K562 (cell line): ENCODE results near the gene ZFP62.

Experiments used
- ELF1 ChIP-seq: fragments of 200-800 bp; sonication (Bioruptor generic); IDR thresholded peaks from 2 replicates; pipeline ENCODE4 v1.6.1; 2016; ENCODE audit warnings: missing genetic modification characterization, missing compliant biosample characterization
- FOSL1 ChIP-seq: fragments of 200-800 bp; sonication (Bioruptor generic); conservative IDR thresholded peaks from 2 replicates; pipeline ENCODE4 v1.6.1; 2016; ENCODE audit warnings: missing genetic modification characterization, missing compliant biosample characterization
- FOXM1 ChIP-seq, 2 experiments: fragments of 450-650 bp in 1 of 2; sonication (generic) in 1 of 2; formaldehyde crosslinking in 1 of 2; IDR thresholded peaks; 2 replicates each; pipeline versions ENCODE4 v1.6.1 to v1.9.0; 2017 to 2022; ENCODE audit warnings: low read depth in 2 of 2, mild to moderate bottlenecking in 2 of 2, missing genetic modification reagents in 1 of 2, moderate library complexity in 1 of 2
- HDGF ChIP-seq: fragments of 450-650 bp; IDR thresholded peaks from 2 replicates; pipeline ENCODE4 v1.6.1; 2016
- KDM1A ChIP-seq, 2 experiments: fragments of 450-650 bp; IDR thresholded peaks; 2 replicates each; pipeline ENCODE4 v1.6.1; 2016; ENCODE audit warnings: mild to moderate bottlenecking in 2 of 2
- NR2C2 ChIP-seq, 2 experiments: fragments of 200-800 bp in 1 of 2; sonication (Bioruptor generic) in 1 of 2; sonication (generic) in 1 of 2; formaldehyde crosslinking in 1 of 2; IDR thresholded peaks; 2 replicates each; pipeline versions ENCODE4 v1.6.1 to v1.8.0; 2016 to 2022; ENCODE audit warnings: mild to moderate bottlenecking in 1 of 2, missing compliant biosample characterization in 1 of 2, missing genetic modification characterization in 1 of 2, missing genetic modification reagents in 1 of 2
- POLR2A ChIP-seq: fragments of 450-650 bp; conservative IDR thresholded peaks from 2 replicates; pipeline ENCODE4 v1.6.1; 2016
- SP1 ChIP-seq: sonication (generic); formaldehyde crosslinking; IDR thresholded peaks from 2 replicates; pipeline ENCODE4 v1.8.1; 2022; ENCODE audit warnings: mild to moderate bottlenecking, missing genetic modification reagents
- TCF7L2 ChIP-seq: fragments of 150-350 bp; IDR thresholded peaks from 2 replicates; pipeline ENCODE4 v1.6.1; 2016; ENCODE audit warnings: low read depth, mild to moderate bottlenecking, low read length, moderate library complexity
- ZNF253 ChIP-seq: fragments of 250-450 bp; sonication (Bioruptor Pico); conservative IDR thresholded peaks from 2 replicates; pipeline ENCODE4 v1.6.1; 2021; ENCODE audit warnings: mild to moderate bottlenecking
- TF ChIP-seq, protein P1 (sequence below): fragments of 250-450 bp; sonication (Bioruptor Pico); IDR thresholded peaks from 2 replicates; pipeline ENCODE4 v1.4.0; 2020; ENCODE audit warnings: borderline replicate concordance
- TF ChIP-seq, protein P2 (sequence below), 3 experiments: IDR thresholded peaks in 2 of 3; conservative IDR thresholded peaks in 1 of 3; 2 replicates each; pipeline ENCODE4 v1.5.1; 2011 to 2012; ENCODE audit warnings: low read length in 3 of 3, mild to moderate bottlenecking in 3 of 3, control low read depth in 2 of 3, improper control_type of control experiment in 1 of 3, inconsistent platforms in 1 of 3, low read depth in 1 of 3, mixed read lengths in 1 of 3, moderate library complexity in 1 of 3; ENCODE audit not compliant: insufficient read depth in 2 of 3
- TF ChIP-seq, protein P3 (sequence below): sonication (generic); IDR thresholded peaks from 2 replicates; pipeline ENCODE4 v1.6.1; 2016
- TF ChIP-seq, protein P4 (sequence below): sonication (generic); formaldehyde crosslinking; IDR thresholded peaks from 2 replicates; pipeline ENCODE4 v1.8.0; 2022; ENCODE audit warnings: mild to moderate bottlenecking, missing genetic modification reagents

DNA sequence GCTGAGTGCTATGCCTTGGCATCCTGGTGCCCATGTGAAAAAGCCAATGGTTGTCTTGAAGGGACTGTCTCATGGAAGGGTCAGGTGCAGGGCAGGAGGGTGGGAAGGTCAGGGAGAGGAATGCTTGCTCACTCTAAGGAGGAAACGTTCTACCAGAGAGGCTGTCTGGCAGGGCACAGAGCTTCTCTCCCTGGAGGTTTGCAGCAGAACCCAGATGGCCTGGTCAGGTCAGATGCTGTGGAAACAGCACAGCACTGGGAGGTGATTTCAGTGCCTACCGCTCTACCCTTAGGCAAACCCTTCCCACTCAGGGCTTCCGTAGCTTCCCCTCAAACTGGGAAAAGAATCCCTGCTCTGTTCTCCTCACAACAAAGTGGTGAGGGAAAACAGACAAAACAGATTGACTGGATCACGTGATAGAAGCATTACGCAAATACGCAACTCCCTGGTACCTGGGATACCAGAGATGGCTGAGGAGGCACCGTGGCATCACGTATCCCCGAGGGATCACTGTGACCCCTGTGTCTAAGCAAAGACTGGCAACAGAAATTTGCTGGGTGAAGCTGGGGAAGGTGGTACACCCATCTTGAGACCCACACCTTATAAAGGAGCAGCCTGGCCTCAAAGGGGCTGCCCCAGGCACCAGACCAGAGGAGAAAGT, 54.6 kb downstream of the ZFP62 start:
- no peak for TF ChIP-seq FOSL1
- TF ChIP-seq, protein P1, sequence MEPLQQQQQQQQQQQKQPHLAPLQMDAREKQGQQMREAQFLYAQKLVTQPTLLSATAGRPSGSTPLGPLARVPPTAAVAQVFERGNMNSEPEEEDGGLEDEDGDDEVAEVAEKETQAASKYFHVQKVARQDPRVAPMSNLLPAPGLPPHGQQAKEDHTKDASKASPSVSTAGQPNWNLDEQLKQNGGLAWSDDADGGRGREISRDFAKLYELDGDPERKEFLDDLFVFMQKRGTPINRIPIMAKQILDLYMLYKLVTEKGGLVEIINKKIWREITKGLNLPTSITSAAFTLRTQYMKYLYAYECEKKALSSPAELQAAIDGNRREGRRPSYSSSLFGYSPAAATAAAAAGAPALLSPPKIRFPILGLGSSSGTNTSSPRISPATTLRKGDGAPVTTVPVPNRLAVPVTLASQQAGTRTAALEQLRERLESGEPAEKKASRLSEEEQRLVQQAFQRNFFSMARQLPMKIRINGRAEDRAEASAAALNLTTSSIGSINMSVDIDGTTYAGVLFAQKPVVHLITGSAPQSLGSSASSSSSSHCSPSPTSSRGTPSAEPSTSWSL (CRISPR knock-in tag): no peak
- no peak for TF ChIP-seq HDGF
- TF ChIP-seq KDM1A (IDR thresholded peaks at IDR 0.05): no peak
- TF ChIP-seq TCF7L2: no peak
- TF ChIP-seq POLR2A: no peak
- TF ChIP-seq, protein P2, sequence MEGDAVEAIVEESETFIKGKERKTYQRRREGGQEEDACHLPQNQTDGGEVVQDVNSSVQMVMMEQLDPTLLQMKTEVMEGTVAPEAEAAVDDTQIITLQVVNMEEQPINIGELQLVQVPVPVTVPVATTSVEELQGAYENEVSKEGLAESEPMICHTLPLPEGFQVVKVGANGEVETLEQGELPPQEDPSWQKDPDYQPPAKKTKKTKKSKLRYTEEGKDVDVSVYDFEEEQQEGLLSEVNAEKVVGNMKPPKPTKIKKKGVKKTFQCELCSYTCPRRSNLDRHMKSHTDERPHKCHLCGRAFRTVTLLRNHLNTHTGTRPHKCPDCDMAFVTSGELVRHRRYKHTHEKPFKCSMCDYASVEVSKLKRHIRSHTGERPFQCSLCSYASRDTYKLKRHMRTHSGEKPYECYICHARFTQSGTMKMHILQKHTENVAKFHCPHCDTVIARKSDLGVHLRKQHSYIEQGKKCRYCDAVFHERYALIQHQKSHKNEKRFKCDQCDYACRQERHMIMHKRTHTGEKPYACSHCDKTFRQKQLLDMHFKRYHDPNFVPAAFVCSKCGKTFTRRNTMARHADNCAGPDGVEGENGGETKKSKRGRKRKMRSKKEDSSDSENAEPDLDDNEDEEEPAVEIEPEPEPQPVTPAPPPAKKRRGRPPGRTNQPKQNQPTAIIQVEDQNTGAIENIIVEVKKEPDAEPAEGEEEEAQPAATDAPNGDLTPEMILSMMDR (IDR thresholded peaks at IDR 0.05 in 2 of 3, conservative IDR thresholded peaks at IDR 0.05 in 1 of 3; ENCODE audit: insufficient read depth in 2 of 3, low read depth in 1 of 3, low read length in 3 of 3): no peak
- TF ChIP-seq, protein P3, sequence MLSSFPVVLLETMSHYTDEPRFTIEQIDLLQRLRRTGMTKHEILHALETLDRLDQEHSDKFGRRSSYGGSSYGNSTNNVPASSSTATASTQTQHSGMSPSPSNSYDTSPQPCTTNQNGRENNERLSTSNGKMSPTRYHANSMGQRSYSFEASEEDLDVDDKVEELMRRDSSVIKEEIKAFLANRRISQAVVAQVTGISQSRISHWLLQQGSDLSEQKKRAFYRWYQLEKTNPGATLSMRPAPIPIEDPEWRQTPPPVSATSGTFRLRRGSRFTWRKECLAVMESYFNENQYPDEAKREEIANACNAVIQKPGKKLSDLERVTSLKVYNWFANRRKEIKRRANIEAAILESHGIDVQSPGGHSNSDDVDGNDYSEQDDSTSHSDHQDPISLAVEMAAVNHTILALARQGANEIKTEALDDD: no peak
- no peak for TF ChIP-seq NR2C2 (CRISPR knock-in tag; IDR thresholded peaks at IDR 0.05)
- TF ChIP-seq NR2C2 (tag; IDR thresholded peaks at IDR 0.05): no peak
- no peak for TF ChIP-seq FOXM1 (IDR thresholded peaks at IDR 0.05; ENCODE audit: low read depth)
- no peak for TF ChIP-seq FOXM1 (CRISPR knock-in tag; IDR thresholded peaks at IDR 0.05; ENCODE audit: low read depth)
- TF ChIP-seq ELF1: no peak
- TF ChIP-seq ZNF253 (CRISPR knock-in tag): no peak
- TF ChIP-seq SP1 (CRISPR knock-in tag): no peak
- TF ChIP-seq, protein P4, sequence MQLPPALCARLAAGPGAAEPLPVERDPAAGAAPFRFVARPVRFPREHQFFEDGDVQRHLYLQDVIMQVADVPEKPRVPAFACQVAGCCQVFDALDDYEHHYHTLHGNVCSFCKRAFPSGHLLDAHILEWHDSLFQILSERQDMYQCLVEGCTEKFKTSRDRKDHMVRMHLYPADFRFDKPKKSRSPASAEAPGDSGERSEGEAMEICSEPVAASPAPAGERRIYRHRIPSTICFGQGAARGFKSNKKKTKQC (CRISPR knock-in tag): no peak
